Lower leg skin (tissue), 4 donors: Measurements from ENCODE around the gene ASPRV1. TPM values are rescaled to one million over a fixed set of nuclear protein-coding genes. Genes with fewer than 3 reads are reported as not detected.

Experiments used
- DNase-seq, 2 donors: peaks; one replicate each; pipeline ENCODE4 v3.0.0-alpha.2; 2019; ENCODE audit warnings: low spot score in 2 of 2
- H3K4me3 ChIP-seq: fragments of 200-600 bp; sonication (generic); 2 replicates; pipeline ENCODE4 v1.5.1; 2017; ENCODE audit warnings: mild to moderate bottlenecking, low read depth; ENCODE audit not compliant: poor library complexity, severe bottlenecking
- CTCF ChIP-seq, 3 donors: fragments of 450-650 bp; IDR thresholded peaks; one replicate each; pipeline ENCODE4 v1.5.1; 2016; ENCODE audit warnings: antibody characterized with exemption in 3 of 3, mild to moderate bottlenecking in 3 of 3, moderate library complexity in 2 of 3
- POLR2A ChIP-seq, 2 donors: fragments of 450-650 bp; IDR thresholded peaks; one replicate each; pipeline ENCODE4 v1.6.1; 2016 to 2017; ENCODE audit warnings: antibody characterized with exemption in 2 of 2, mild to moderate bottlenecking in 1 of 2, moderate library complexity in 1 of 2
- WGBS, 2 donors: methylation state at CpG; one replicate each; pipeline ENCODE4 v1.1.5; 2018; 5-methylcytosine and 5-hydroxymethylcytosine counted together
- intact Hi-C: fragments of 100-400 bp; cut with DNase I; formaldehyde crosslinking; loops from one replicate; pipeline ENCODE4 v1.15.0; 2023; ENCODE audit warnings: low total_unique reads
- total RNA-seq, 4 donors: library from RNA; depleted of rRNA; stranded (reverse); fragments of >200 nt; gene quantifications; one replicate each; pipeline ENCODE4 v1.1.0, GENCODE V29; 2016

The ASPRV1 gene
- total RNA-seq, 4 donors from 2014 or later: 771 to 1,715 (median 955) TPM

- no peak overlapping the region for H3K4me3 ChIP-seq
- TF ChIP-seq CTCF (IDR thresholded peaks at IDR 0.05) (no peak), POLR2A (IDR thresholded peaks at IDR 0.05) (no peak)
- DNase-seq: peak in 1 of 2 donors; percentile 42
- WGBS, 2 donors: 95 to 96% methylated on average over 6 of the region's 6 CpGs
- intact Hi-C loops: no loop called here
Observed at GRCh38 chr2:69998761-69999160, 37.3 kb upstream of the ASPRV1 start.

- DNase-seq: peak in 1 of 2 donors; percentile 82
- no peak for TF ChIP-seq POLR2A (IDR thresholded peaks at IDR 0.05)
- no peak for TF ChIP-seq CTCF (IDR thresholded peaks at IDR 0.05)
- intact Hi-C loops: no loop called here
- H3K4me3 ChIP-seq: no peak overlapping the region
- 74 to 78% methylated on average over 11 of the region's 11 CpGs for WGBS, 2 donors
Observed at GRCh38 chr2:69997015-69997830, 35.8 kb upstream of the ASPRV1 start.

- TF ChIP-seq CTCF (IDR thresholded peaks at IDR 0.05) (no peak), POLR2A (IDR thresholded peaks at IDR 0.05) (no peak)
- 93% methylated on average over 3 of the region's 3 CpGs for WGBS, 2 donors
- DNase-seq: peak in 1 of 2 donors; percentile 28
- H3K4me3 ChIP-seq: no peak overlapping the region
- intact Hi-C loops: no loop called here
Observed at GRCh38 chr2:69995511-69995910, 34.1 kb upstream of the ASPRV1 start.

- intact Hi-C loops: no loop called here
- H3K4me3 ChIP-seq: no peak overlapping the region
- 90 to 97% methylated on average over 6 of the region's 6 CpGs for WGBS, 2 donors
- DNase-seq: peak in 1 of 2 donors; percentile 40
- TF ChIP-seq POLR2A (IDR thresholded peaks at IDR 0.05) (no peak), CTCF (IDR thresholded peaks at IDR 0.05) (no peak)
Observed at GRCh38 chr2:69994166-69994565, 32.7 kb upstream of the ASPRV1 start.

GRCh38 chr2:69993708-69994107, 32.3 kb upstream of the ASPRV1 start:
- WGBS, 2 donors: 85 to 92% methylated on average over 5 of the region's 5 CpGs
- no peak for TF ChIP-seq POLR2A (IDR thresholded peaks at IDR 0.05)
- TF ChIP-seq CTCF (IDR thresholded peaks at IDR 0.05): no peak
- peak in 1 of 2 donors; percentile 17 for DNase-seq
- H3K4me3 ChIP-seq: no peak overlapping the region
- intact Hi-C loops: no loop called here
